ENCODE data around the gene PLA2G4C.
"Not testable (repeated sequence)": the region's sequence is repeated elsewhere in the genome, so short reads cannot be mapped to it uniquely, and the experiment has no call there.

PLA2G4C gene

GRCh38 chr19:48108997-48109782, 1.4 kb downstream of the PLA2G4C start:
- no peak for DNase-seq

DNA sequence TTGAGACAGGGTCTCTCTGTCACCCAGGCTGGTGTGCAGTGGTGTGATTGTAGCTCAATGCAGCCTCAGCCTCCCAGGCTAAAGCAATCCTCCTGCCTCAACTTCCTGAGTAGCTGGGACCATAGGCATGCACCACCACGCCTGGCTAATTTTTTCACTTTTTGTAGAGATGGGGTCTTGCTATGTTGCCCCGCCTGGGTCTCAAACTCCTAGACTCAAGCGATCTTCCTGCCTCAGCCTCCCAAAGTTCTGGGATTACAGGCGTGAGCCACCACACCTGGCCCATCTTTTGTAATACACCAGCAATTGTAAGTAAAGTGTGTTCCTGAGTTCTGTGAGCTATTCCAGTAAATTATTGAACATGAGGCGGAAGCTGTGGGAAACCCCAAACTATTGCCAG, 6.7 kb downstream of the PLA2G4C start:
- DNase-seq = no peak

DNA sequence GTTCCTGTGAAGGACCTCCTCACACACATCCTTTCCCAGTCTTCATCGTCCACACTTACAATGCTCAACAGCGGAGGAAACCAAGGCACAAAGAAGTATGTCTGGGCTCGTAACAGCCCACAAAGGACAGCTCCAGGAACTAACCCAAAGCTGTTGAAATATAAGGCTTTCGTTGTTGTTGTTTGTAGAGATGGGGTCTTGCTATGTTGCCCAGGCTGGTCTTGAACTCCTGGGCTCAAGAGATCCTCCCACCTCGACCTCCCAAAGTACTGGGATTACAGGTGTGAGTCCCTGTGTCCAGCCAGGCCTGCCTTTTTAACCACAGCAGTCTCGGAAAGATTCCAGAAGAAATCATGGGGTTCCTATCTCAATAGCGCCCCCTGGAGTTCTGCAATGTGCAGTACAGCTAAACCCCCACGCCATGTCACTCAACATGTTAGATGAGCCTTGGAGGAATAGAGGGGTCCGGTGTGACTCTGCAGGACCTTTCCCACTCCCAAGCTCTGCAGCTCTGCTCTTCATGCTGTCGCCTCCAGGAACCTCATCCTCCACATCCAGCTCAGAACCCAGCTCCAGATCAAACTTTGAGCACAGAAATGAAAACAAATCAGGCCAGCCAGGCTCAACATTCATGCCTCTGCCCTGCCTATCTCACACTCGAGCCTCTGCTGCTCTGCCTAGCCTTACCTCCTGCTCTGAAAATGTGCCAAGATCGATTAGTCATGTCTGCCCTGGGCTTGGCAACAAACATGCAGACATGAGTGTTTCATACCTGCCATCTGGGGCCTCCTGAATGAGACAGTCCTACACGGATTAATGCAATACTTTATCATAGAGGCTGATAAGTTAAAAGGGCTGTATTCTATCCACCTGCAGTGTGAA, 7.5 kb downstream of the PLA2G4C start:
- DNase-seq = peak; percentile 46

GRCh38 chr19:48095612-48096175, 14.9 kb downstream of the PLA2G4C start:
- no peak for DNase-seq

- no peak for DNase-seq
Observed at GRCh38 chr19:48094855-48095203, 15.8 kb downstream of the PLA2G4C start.

- DNase-seq = no peak
Observed at GRCh38 chr19:48094129-48094854, 16.3 kb downstream of the PLA2G4C start.

GRCh38 chr19:48091111-48091718, 19.4 kb downstream of the PLA2G4C start:
- DNase-seq = not testable (repeated sequence)

GRCh38 chr19:48090281-48090802, 20.3 kb downstream of the PLA2G4C start:
- no peak for DNase-seq

DNA sequence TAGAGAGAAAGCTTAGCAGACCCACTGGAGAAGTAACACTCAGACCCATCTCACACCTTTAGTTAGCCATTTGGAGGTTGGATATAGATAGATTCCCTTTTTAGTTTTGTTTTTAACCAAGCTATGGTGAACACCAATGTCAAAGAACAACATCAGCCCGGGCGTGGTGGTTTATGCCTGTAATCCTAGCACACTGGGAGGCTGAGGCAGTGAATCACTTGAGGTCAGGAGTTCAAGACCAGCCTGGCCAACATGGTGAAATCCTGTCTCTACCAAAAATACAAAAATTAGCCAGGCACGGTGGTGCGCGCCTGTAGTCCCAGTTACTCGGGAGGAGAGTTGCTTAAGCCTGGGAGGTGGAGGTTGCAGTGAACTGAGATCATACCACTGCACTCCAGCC, 21.6 kb downstream of the PLA2G4C start:
- DNase-seq = not testable (repeated sequence)

- no peak for DNase-seq
Observed at GRCh38 chr19:48085904-48086864, 24.4 kb downstream of the PLA2G4C start.

DNA sequence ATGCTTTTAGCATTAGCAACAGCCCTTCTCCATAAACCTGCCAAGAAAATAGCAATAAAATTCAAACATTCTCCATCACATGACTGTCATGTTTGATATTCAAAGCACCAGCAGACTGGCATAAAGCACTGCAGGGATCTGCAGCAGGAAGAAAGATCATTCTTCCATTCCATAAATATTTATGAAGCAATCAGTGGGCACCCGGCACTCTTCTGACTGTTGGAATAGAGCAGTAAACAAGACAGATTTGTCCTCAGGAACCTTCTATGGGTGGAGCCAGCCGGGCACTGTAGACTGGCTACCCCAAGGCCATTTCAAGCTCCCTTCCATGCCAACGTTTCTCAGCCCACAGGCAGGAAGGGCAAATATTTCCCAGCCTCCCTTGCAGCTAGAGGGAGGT, 25.5 kb downstream of the PLA2G4C start:
- DNase-seq = no peak

DNA sequence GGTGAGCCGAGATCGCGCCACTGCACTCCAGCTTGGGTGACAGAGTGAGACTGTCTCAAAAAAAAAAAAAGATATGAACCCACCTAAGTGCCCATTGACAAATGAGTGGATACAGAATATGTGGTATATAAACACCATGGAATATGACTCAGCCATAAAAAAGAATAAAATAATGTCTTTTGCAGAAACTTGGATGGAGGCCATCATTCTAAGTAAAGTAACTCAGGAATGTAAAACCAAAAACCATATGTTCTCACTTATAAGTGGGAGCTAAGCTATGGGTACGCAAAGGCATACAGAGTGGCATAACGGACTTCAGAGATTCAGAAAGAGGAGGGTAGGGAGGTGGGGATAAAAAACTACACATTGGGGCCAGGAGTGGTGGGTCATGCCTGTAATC, 29.5 kb downstream of the PLA2G4C start:
- DNase-seq = no peak

GRCh38 chr19:48070177-48070769, 40.3 kb downstream of the PLA2G4C start:
- not testable (repeated sequence) for DNase-seq

GRCh38 chr19:48069435-48069834, 41.2 kb downstream of the PLA2G4C start:
- DNase-seq = no peak

GRCh38 chr19:48064509-48064908, 46.1 kb downstream of the PLA2G4C start:
- DNase-seq = no peak

DNA sequence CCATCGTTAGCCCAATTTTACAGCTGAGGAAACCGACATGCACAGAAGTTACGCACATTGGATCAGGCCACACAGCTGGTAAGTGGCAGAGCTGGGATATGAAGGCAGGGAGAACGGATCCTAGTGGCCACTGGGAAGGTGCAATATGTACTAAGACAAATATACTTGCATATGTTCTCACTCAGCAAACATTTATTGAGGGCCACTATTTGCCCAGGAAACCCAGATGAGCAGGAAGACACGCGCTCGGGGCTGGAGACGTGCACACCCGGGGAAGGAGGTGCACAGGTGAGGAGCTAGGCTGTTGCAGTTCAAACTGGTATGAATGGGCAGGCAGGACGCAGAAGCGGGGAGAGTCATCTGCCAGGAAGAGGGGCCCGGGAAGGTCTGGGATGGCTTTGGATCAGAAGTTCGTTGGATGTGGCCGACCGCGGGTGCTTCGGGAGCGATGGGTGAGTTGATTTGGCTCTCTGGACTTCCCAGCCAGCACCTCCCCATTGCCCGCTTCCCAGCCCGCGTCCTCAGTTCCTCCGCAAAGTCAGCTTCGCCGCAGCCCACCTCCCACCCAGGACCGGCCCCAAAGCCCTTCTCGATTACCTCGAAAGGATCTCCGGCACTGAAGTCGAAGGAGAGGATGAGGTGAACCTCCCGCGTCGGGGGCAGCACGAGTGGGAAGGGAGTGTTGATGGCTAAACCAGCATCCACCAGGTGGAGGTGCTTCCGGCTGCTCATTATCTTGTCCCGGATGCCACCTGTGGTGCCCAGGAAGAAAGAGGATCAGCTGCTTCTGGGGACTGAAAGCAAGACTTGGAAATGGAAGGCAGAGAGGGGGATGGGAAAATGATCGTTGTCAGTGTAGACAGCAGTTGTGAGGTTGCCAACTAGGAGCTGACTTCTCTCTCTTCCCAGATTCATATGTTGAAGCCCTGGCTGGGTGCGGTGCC, 48.9 kb downstream of the PLA2G4C start:
- no peak for DNase-seq

DNA sequence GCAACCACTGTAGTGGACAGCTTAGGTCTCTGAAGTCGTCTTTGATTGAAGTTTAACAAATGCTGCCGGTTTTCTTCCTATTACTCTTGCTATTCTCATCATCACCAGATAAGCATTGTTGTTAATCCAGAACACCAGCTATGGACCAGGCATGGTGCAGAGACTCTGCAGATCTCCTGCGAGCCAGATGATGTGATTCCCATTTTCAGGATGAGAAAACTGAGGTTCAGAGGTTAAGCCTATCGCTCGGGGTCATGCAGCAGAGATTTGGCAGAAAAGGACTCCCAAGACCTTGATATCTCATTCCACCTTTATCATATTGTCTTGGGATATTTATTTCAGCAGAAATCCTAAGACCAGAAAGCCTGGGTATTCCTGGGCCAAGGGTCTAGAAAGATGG, 50.2 kb downstream of the PLA2G4C start:
- DNase-seq = no peak

GRCh38 chr19:48059331-48059730, 51.3 kb downstream of the PLA2G4C start:
- peak; percentile 11 for DNase-seq

DNA sequence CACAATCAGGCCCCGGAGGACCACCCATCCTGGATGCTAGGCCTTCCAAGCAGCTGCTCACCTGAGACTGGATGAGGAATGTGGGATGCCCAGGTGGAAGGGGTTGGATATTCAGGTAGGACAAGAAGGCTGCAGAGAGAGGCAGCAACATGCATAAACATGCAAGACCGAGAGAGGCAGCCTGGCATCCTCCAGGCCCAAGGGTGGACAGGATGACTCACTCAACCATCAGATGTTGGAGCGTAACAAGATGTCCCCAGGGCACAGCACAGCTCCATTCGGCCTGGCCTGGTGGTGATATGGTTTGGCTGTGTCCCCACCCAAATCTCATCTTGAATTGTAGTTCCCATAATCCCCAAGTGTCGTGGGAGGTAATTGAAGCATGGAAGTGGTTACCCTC, 56.8 kb downstream of the PLA2G4C start:
- no peak for DNase-seq

GRCh38 chr19:48053076-48053475, 57.5 kb downstream of the PLA2G4C start:
- DNase-seq = no peak

Data from stimulated activated CD4-positive, alpha-beta T cell treated with anti-CD3 and anti-CD28 coated beads, Interleukin-15, amount 100 ng/mL, for 24 hours (primary cell).